22Rv1 (cell line): Measurements from ENCODE around the gene EFNA3.

Experiments
- ZFX ChIP-seq: fragments of 450-650 bp; IDR thresholded peaks from 2 replicates; pipeline ENCODE4 v1.6.1; 2017; ENCODE audit warnings: antibody characterized with exemption, borderline replicate concordance
- TF ChIP-seq, protein P1 (sequence below): fragments of 450-650 bp; IDR thresholded peaks from 2 replicates; pipeline ENCODE4 v1.5.1; 2017; ENCODE audit warnings: mild to moderate bottlenecking

DNA sequence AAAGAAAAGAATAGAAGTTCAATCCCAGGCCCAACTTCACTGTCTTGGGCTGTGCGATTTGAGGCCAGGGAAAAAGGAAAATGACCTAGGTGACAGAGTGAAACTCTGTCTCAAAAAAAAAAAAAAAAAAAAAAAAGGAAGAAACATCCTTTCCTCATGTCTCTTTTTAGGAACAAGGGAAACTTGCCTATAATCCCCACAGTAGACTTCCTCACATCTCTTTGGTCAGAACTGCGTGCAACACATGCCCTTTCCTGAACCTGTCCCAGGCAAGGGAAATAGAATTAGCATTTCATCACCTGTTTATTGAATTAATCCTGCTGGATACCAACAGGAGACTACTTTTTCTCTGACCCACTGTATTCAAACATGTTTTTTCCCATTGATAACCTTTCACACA lies 42.7 kb upstream of the EFNA3 start:
- TF ChIP-seq, protein P1, sequence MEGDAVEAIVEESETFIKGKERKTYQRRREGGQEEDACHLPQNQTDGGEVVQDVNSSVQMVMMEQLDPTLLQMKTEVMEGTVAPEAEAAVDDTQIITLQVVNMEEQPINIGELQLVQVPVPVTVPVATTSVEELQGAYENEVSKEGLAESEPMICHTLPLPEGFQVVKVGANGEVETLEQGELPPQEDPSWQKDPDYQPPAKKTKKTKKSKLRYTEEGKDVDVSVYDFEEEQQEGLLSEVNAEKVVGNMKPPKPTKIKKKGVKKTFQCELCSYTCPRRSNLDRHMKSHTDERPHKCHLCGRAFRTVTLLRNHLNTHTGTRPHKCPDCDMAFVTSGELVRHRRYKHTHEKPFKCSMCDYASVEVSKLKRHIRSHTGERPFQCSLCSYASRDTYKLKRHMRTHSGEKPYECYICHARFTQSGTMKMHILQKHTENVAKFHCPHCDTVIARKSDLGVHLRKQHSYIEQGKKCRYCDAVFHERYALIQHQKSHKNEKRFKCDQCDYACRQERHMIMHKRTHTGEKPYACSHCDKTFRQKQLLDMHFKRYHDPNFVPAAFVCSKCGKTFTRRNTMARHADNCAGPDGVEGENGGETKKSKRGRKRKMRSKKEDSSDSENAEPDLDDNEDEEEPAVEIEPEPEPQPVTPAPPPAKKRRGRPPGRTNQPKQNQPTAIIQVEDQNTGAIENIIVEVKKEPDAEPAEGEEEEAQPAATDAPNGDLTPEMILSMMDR: no peak
- no peak for TF ChIP-seq ZFX
